ENCODE data around the gene UBAC1.

The UBAC1 gene

GRCh38 chr9:135887585-135888050 lies 73.6 kb downstream of the UBAC1 start:
- Histone ChIP-seq H3K36me3 (ENCODE audit: control insufficient read depth, insufficient read depth, low read length) (no peaks in the 10 kb centered on the region), H3K27ac (ENCODE audit: low read depth, low read length) (no peak overlapping the region), H3K9ac (ENCODE audit: low read length) (no peak overlapping the region), H3K4me1 (ENCODE audit: control insufficient read depth, insufficient read depth, low read length) (peaks cover 20% of the 10 kb centered on the region), H3K4me3 (ENCODE audit: low read length) (peak overlapping the region; percentile 25), H3K27me3 (ENCODE audit: control insufficient read depth, insufficient read depth, low read length) (no peaks in the 10 kb centered on the region)

GRCh38 chr9:135887021-135887507 lies 74.1 kb downstream of the UBAC1 start:
- no peak overlapping the region for H3K27ac ChIP-seq (ENCODE audit: low read depth, low read length)
- H3K4me1 ChIP-seq (ENCODE audit: control insufficient read depth, insufficient read depth, low read length), result peaks cover 20% of the 10 kb centered on the region
- H3K36me3 ChIP-seq (ENCODE audit: control insufficient read depth, insufficient read depth, low read length), result no peaks in the 10 kb centered on the region
- no peak overlapping the region for H3K9ac ChIP-seq (ENCODE audit: low read length)
- H3K4me3 ChIP-seq (ENCODE audit: low read length), result no peak overlapping the region
- no peaks in the 10 kb centered on the region for H3K27me3 ChIP-seq (ENCODE audit: control insufficient read depth, insufficient read depth, low read length)

GRCh38 chr9:135886147-135886981 lies 74.8 kb downstream of the UBAC1 start:
- Histone ChIP-seq H3K27ac (ENCODE audit: low read depth, low read length) (no peak overlapping the region), H3K9ac (ENCODE audit: low read length) (no peak overlapping the region), H3K27me3 (ENCODE audit: control insufficient read depth, insufficient read depth, low read length) (no peaks in the 10 kb centered on the region), H3K4me3 (ENCODE audit: low read length) (no peak overlapping the region), H3K36me3 (ENCODE audit: control insufficient read depth, insufficient read depth, low read length) (peaks cover 3% of the 10 kb centered on the region), H3K4me1 (ENCODE audit: control insufficient read depth, insufficient read depth, low read length) (peaks cover 18% of the 10 kb centered on the region)

GRCh38 chr9:135885100-135885853 lies 75.9 kb downstream of the UBAC1 start:
- Histone ChIP-seq H3K4me1 (ENCODE audit: control insufficient read depth, insufficient read depth, low read length) (peaks cover 7% of the 10 kb centered on the region), H3K36me3 (ENCODE audit: control insufficient read depth, insufficient read depth, low read length) (peaks cover 3% of the 10 kb centered on the region), H3K27me3 (ENCODE audit: control insufficient read depth, insufficient read depth, low read length) (no peaks in the 10 kb centered on the region), H3K9ac (ENCODE audit: low read length) (no peak overlapping the region), H3K27ac (ENCODE audit: low read depth, low read length) (no peak overlapping the region), H3K4me3 (ENCODE audit: low read length) (no peak overlapping the region)

- Histone ChIP-seq H3K9ac (ENCODE audit: low read length) (no peak overlapping the region), H3K4me1 (ENCODE audit: control insufficient read depth, insufficient read depth, low read length) (peaks cover 5% of the 10 kb centered on the region)
Measured at GRCh38 chr9:135884328-135885035, 76.7 kb downstream of the UBAC1 start.

GRCh38 chr9:135883410-135884089 lies 77.6 kb downstream of the UBAC1 start:
- Histone ChIP-seq H3K9ac (ENCODE audit: low read length) (no peak overlapping the region), H3K4me3 (ENCODE audit: low read length) (no peak overlapping the region), H3K27ac (ENCODE audit: low read depth, low read length) (no peak overlapping the region), H3K27me3 (ENCODE audit: control insufficient read depth, insufficient read depth, low read length) (no peaks in the 10 kb centered on the region), H3K36me3 (ENCODE audit: control insufficient read depth, insufficient read depth, low read length) (peaks cover 3% of the 10 kb centered on the region), H3K4me1 (ENCODE audit: control insufficient read depth, insufficient read depth, low read length) (peaks cover 5% of the 10 kb centered on the region)

More at GRCh38 chr9:135884328-135885035, 76.7 kb downstream of the UBAC1 start:
- H3K27me3 ChIP-seq (ENCODE audit: control insufficient read depth, insufficient read depth, low read length), result no peaks in the 10 kb centered on the region
- peaks cover 3% of the 10 kb centered on the region for H3K36me3 ChIP-seq (ENCODE audit: control insufficient read depth, insufficient read depth, low read length)
- H3K27ac ChIP-seq (ENCODE audit: low read depth, low read length), result no peak overlapping the region
- no peak overlapping the region for H3K4me3 ChIP-seq (ENCODE audit: low read length)
